ENCODE measurements around the gene GOLGA8N. TPM values are rescaled to one million over a fixed set of nuclear protein-coding genes. Genes with fewer than 3 reads are reported as not detected.

The GOLGA8N gene
- total RNA-seq, 4 donors from 2014 or later, result 11.0 to 27.3 (median 13.7) TPM

DNA sequence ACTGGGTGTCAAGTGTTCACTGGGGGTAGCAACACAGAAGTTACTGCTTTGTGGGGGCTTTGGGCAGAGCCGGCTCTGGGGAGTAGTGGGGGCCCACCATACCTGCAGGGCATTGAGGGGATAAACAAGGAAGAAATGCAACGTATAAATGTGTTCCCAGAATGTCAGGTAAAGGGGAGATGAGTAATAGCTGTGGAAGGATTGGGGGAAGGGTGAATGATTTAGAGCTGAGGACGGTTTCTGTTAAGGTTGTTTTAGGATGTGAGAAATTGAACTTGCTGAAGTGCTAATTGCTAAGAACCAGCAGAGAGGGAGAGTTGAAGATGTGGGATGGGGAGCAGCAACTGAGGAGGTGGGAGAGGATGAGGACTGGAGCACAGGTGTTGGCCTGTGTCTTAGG is 58.9 kb downstream of the GOLGA8N start:
- Histone ChIP-seq H3K9me3 (no peaks in the 10 kb centered on the region), H3K36me3 (no peaks in the 10 kb centered on the region), H3K27ac (no peak overlapping the region), H3K27me3 (no peaks in the 10 kb centered on the region), H3K4me1 (no peaks in the 10 kb centered on the region), H3K4me3 (no peak overlapping the region)
- DNase-seq (ENCODE audit: low spot score in 2 of 2), result no peak
- TF ChIP-seq CTCF (IDR thresholded peaks at IDR 0.05) (no peak), POLR2A (IDR thresholded peaks at IDR 0.05) (no peak), EP300 (IDR thresholded peaks at IDR 0.05) (no peak)
- 67 to 83% methylated on average over 3 of the region's 3 CpGs for WGBS, 2 donors

DNA sequence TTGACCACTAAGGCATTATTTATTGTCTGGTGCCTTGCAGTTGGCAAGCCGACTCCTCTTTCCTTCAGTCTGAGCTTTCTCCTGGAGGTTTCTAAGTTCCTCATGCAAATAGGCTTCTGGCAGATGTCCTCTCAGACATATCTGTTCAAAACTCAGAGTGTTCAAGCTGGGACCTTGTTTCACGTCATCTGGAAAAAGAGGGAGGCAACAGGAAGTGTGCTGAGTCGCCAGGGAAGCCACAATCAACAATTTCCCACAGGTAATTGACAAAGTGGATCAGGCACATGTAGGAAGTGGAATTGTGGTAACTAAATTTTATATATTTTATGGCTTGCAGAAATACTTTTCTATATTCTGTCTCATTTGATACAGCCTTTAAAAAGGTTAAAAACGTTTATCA is 62.8 kb downstream of the GOLGA8N start:
- H3K27ac ChIP-seq, result no peak overlapping the region
- H3K36me3 ChIP-seq, result no peaks in the 10 kb centered on the region
- DNase-seq (ENCODE audit: low spot score in 2 of 2), result no peak
- H3K4me3 ChIP-seq, result no peak overlapping the region
- no peaks in the 10 kb centered on the region for H3K27me3 ChIP-seq
- 72% methylated on average over 4 of the region's 4 CpGs for WGBS, 2 donors
- no peaks in the 10 kb centered on the region for H3K9me3 ChIP-seq
- no peaks in the 10 kb centered on the region for H3K4me1 ChIP-seq
- no peak for TF ChIP-seq POLR2A (IDR thresholded peaks at IDR 0.05)
- no peak for TF ChIP-seq CTCF (IDR thresholded peaks at IDR 0.05)
- no peak for TF ChIP-seq EP300 (IDR thresholded peaks at IDR 0.05)

DNA sequence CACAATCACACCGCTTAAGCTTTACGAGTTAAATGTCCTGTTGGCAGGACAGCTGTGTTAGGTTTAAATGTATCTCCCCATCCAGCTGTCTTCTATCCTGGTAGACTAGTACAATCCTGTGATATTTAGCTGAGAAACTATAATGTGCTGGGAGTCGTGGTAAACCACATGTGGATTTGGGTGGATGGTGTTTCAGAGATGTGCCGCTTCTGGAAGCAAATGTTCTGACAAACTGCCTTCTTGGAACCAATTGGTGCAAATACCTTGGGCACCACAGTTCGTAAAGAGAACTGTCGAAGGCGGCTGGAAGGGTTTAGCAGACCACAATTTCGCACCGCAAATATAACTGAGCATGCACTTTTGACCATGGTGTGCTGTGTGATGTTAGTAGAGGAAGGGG is 63.2 kb downstream of the GOLGA8N start:
- 91 to 93% methylated on average over 9 of the region's 9 CpGs for WGBS, 2 donors

More for the DNA sequence above, 63.2 kb downstream of the GOLGA8N start:
- no peak for DNase-seq (ENCODE audit: low spot score in 2 of 2)
- Histone ChIP-seq H3K4me3 (no peak overlapping the region), H3K9me3 (no peaks in the 10 kb centered on the region), H3K36me3 (no peaks in the 10 kb centered on the region), H3K27me3 (no peaks in the 10 kb centered on the region), H3K4me1 (no peaks in the 10 kb centered on the region), H3K27ac (no peak overlapping the region)
- TF ChIP-seq POLR2A (IDR thresholded peaks at IDR 0.05), result no peak
- TF ChIP-seq EP300 (IDR thresholded peaks at IDR 0.05), result no peak
- no peak for TF ChIP-seq CTCF (IDR thresholded peaks at IDR 0.05)

Small RNA genes within 50 kb of the gene (small RNA-seq; reads per million reads assigned to genes)
- not detected for gene RN7SL286P

Other genes with a start within 250 kb of the GOLGA8N start
- gene GOLGA8K, start 190.2 kb upstream of the GOLGA8N start, total RNA-seq, result 1 to 10 TPM in 2 of 4 donors, under 1 TPM in 1, not detected in 1; 0.21 to 3.6 (median 3.5) TPM
- gene GOLGA8O, start 137.8 kb upstream of the GOLGA8N start, total RNA-seq, result 1 to 10 TPM in 1 of 4 donors, not detected in 3; 1.8 TPM
- gene ARHGAP11A, start 22.0 kb downstream of the GOLGA8N start, total RNA-seq, result 1 to 10 TPM in 2 of 4 donors, under 1 TPM in 2; 0.59 to 2.4 (median 0.82) TPM
- under 1 TPM in 2 of 4 donors, not detected in 2; 0.44 to 0.90 TPM for gene SCG5, start 48.3 kb downstream of the GOLGA8N start, total RNA-seq
- under 1 TPM in 1 of 4 donors, not detected in 3; 0.30 TPM for gene GREM1, start 124.5 kb downstream of the GOLGA8N start, total RNA-seq